Astrocyte of the spinal cord (primary cell): ENCODE results near the gene MB21D2.

Experiments
- DNase-seq: peaks from one replicate; pipeline ENCODE4 v3.0.0; 2011; ENCODE audit warnings: low read depth, low spot score
- H3K4me3 ChIP-seq: 2 replicates; pipeline ENCODE4 v1.5.1; 2011; ENCODE audit warnings: low read depth, mild to moderate bottlenecking, low read length, moderate library complexity
- in situ Hi-C: cut with HindIII; loops from 2 replicates; pipeline ENCODE4 v1.10.0; 2017; ENCODE audit warnings: low sequenced_read_pairs
- TF ChIP-seq, protein P1 (sequence below): IDR thresholded peaks from 2 replicates; pipeline ENCODE4 v1.5.1; 2012; ENCODE audit warnings: low read depth, mild to moderate bottlenecking, low read length, inconsistent platforms

The MB21D2 gene

DNA sequence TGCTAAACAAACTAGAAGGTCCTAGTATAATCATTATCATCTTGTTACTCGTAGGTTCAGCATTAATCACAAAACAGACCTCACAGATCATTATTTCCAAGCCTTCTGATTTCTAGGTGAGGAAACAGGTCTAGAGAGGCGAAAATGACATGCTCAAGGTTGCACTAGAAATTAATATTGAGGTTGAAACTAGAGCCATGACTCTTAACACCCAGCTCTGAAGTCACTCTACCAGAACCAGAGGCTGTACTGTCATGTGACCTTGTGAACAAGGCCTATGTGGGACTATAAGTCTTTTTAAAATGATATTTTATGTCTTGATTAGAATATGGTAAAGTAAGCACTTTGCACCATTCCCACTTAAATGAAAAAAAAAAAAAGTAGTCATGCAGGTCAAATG is 166.5 kb downstream of the MB21D2 start:
- in situ Hi-C loops = no loop called here
- no peak for DNase-seq
- TF ChIP-seq, protein P1, sequence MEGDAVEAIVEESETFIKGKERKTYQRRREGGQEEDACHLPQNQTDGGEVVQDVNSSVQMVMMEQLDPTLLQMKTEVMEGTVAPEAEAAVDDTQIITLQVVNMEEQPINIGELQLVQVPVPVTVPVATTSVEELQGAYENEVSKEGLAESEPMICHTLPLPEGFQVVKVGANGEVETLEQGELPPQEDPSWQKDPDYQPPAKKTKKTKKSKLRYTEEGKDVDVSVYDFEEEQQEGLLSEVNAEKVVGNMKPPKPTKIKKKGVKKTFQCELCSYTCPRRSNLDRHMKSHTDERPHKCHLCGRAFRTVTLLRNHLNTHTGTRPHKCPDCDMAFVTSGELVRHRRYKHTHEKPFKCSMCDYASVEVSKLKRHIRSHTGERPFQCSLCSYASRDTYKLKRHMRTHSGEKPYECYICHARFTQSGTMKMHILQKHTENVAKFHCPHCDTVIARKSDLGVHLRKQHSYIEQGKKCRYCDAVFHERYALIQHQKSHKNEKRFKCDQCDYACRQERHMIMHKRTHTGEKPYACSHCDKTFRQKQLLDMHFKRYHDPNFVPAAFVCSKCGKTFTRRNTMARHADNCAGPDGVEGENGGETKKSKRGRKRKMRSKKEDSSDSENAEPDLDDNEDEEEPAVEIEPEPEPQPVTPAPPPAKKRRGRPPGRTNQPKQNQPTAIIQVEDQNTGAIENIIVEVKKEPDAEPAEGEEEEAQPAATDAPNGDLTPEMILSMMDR = no peak
- H3K4me3 ChIP-seq = no peak overlapping the region

DNA sequence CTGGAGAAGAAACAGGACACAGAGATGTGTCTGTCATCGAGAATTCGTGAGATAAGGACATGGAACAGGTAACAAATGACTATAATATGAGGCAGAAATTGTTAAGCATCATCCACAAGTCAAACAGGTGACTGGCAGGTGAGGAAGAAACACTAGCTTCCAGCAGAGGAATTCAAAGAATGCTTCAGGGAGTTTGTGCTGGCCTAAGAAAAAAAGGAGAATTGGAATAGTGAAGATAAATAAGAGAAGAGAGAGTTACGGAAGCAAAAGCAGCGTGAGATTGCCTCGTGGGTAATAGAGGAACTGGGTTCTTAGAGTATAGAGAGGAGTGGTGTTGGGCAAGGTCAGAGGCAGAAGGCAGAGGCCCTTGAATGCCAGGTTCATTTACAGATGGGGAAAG is 167.5 kb downstream of the MB21D2 start:
- in situ Hi-C loops = no loop called here
- TF ChIP-seq, protein P1 = no peak
- no peak for DNase-seq
- no peak overlapping the region for H3K4me3 ChIP-seq

GRCh38 chr3:192747746-192748145 is 169.9 kb downstream of the MB21D2 start:
- TF ChIP-seq, protein P1 = no peak
- no peak for DNase-seq
- no peak overlapping the region for H3K4me3 ChIP-seq
- in situ Hi-C loops = no loop called here

- H3K4me3 ChIP-seq = no peak overlapping the region
- in situ Hi-C loops = no loop called here
- TF ChIP-seq, protein P1 = no peak
- no peak for DNase-seq
Observed at GRCh38 chr3:192747145-192747544, 170.5 kb downstream of the MB21D2 start.
